HG03565 (cell line): Measurements from ENCODE around the gene MAGI1.
"Not testable (repeated sequence)": the region's sequence is repeated elsewhere in the genome, so short reads cannot be mapped to it uniquely, and the experiment has no call there.

Experiments
- ATAC-seq: cut with Tn5 transposase; IDR thresholded peaks from one replicate; pipeline ENCODE4 v1.9.1; 2021; ENCODE audit warnings: mild to moderate bottlenecking, moderate library complexity; ENCODE audit not compliant: unreplicated experiment

The MAGI1 gene

GRCh38 chr3:65912647-65913046, 126.1 kb downstream of the MAGI1 start:
- ATAC-seq: no peak

GRCh38 chr3:65908588-65908987, 130.1 kb downstream of the MAGI1 start:
- ATAC-seq: no peak

GRCh38 chr3:65907232-65908130, 131.2 kb downstream of the MAGI1 start:
- ATAC-seq: no peak

- no peak for ATAC-seq
Measured at GRCh38 chr3:65905771-65906170, 132.9 kb downstream of the MAGI1 start.

- ATAC-seq: no peak
Measured at GRCh38 chr3:65904016-65904415, 134.7 kb downstream of the MAGI1 start.

- ATAC-seq: no peak
Measured at GRCh38 chr3:65902304-65902793, 136.4 kb downstream of the MAGI1 start.

GRCh38 chr3:65901226-65901625, 137.5 kb downstream of the MAGI1 start:
- no peak for ATAC-seq

- no peak for ATAC-seq
Measured at GRCh38 chr3:65899226-65899625, 139.5 kb downstream of the MAGI1 start.

- ATAC-seq: no peak
Measured at GRCh38 chr3:65897766-65898165, 141.0 kb downstream of the MAGI1 start.

GRCh38 chr3:65896321-65896720, 142.4 kb downstream of the MAGI1 start:
- no peak for ATAC-seq

- no peak for ATAC-seq
Measured at GRCh38 chr3:65894679-65895453, 143.9 kb downstream of the MAGI1 start.

GRCh38 chr3:65894126-65894525, 144.6 kb downstream of the MAGI1 start:
- ATAC-seq: no peak

GRCh38 chr3:65893631-65894030, 145.1 kb downstream of the MAGI1 start:
- no peak for ATAC-seq

GRCh38 chr3:65891477-65891876, 147.2 kb downstream of the MAGI1 start:
- ATAC-seq: not testable (repeated sequence)

- no peak for ATAC-seq
Measured at GRCh38 chr3:65890328-65890727, 148.4 kb downstream of the MAGI1 start.

GRCh38 chr3:65889707-65890099, 149.0 kb downstream of the MAGI1 start:
- ATAC-seq: no peak

GRCh38 chr3:65888980-65889706, 149.6 kb downstream of the MAGI1 start:
- no peak for ATAC-seq

- ATAC-seq: no peak
Measured at GRCh38 chr3:65888196-65888595, 150.5 kb downstream of the MAGI1 start.

GRCh38 chr3:65886391-65886790, 152.3 kb downstream of the MAGI1 start:
- ATAC-seq: no peak

- ATAC-seq: no peak
Measured at GRCh38 chr3:65884071-65884470, 154.6 kb downstream of the MAGI1 start.

GRCh38 chr3:65883613-65884012, 155.1 kb downstream of the MAGI1 start:
- ATAC-seq: no peak
